Tibial nerve (tissue), 4 donors: ENCODE data around the gene CAMK2D.

Experiments used
- EP300 ChIP-seq, 2 donors: sonication (generic); formaldehyde crosslinking; IDR thresholded peaks; one replicate each; pipeline ENCODE4 v1.6.1; 2017; ENCODE audit warnings: antibody characterized with exemption in 2 of 2, mild to moderate bottlenecking in 1 of 2
- TF ChIP-seq, protein P1 (sequence below), 5 experiments: fragments of 200-600 bp in 3 of 5; fragments of 450-650 bp in 2 of 5; sonication (generic) in 3 of 5; IDR thresholded peaks; one replicate each; pipeline ENCODE4 v1.5.1; 2016 to 2019; ENCODE audit warnings: antibody characterized with exemption in 5 of 5, mild to moderate bottlenecking in 3 of 5, moderate library complexity in 2 of 5

DNA sequence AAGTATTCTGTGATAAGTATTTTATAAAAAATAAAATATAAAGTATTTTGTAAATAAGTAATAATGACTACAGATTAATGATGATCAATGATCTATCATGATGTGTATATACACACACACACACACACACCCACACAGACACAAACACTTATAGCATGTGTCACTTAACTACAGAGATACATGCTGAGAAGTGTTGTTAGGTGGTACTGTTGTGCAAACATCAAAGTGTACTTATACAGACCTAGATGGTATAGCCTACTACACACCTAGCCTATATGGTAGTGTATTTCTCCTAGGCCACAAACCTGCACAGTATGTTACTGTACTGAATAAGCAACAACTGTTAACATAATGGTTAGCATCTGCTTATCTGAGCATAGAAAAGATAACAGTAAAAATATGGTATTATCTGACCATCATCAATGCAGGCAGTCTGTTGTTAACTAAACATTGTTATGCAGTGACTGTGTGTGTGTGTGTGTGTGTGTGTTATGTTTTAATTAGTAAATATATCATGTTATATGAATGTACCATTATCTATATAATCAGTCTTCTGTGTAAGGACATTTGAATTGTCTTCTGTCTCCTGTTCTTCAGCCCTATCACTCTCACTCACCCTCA lies 138.2 kb downstream of the CAMK2D start:
- TF ChIP-seq, protein P1, sequence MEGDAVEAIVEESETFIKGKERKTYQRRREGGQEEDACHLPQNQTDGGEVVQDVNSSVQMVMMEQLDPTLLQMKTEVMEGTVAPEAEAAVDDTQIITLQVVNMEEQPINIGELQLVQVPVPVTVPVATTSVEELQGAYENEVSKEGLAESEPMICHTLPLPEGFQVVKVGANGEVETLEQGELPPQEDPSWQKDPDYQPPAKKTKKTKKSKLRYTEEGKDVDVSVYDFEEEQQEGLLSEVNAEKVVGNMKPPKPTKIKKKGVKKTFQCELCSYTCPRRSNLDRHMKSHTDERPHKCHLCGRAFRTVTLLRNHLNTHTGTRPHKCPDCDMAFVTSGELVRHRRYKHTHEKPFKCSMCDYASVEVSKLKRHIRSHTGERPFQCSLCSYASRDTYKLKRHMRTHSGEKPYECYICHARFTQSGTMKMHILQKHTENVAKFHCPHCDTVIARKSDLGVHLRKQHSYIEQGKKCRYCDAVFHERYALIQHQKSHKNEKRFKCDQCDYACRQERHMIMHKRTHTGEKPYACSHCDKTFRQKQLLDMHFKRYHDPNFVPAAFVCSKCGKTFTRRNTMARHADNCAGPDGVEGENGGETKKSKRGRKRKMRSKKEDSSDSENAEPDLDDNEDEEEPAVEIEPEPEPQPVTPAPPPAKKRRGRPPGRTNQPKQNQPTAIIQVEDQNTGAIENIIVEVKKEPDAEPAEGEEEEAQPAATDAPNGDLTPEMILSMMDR (IDR thresholded peaks at IDR 0.05): no peak
- no peak for TF ChIP-seq EP300 (IDR thresholded peaks at IDR 0.05)
